Ishikawa (cell line): Measurements from ENCODE around the gene PRICKLE2.

Experiments used
- CEBPB ChIP-seq: IDR thresholded peaks from 2 replicates; pipeline ENCODE4 v1.6.1; 2012
- CREB1 ChIP-seq: IDR thresholded peaks from 2 replicates; pipeline ENCODE4 v1.6.1; 2012; ENCODE audit warnings: low read depth
- EGR1 ChIP-seq: IDR thresholded peaks from 2 replicates; pipeline ENCODE4 v1.6.1; 2012
- EP300 ChIP-seq: IDR thresholded peaks from 2 replicates; pipeline ENCODE4 v1.6.1; 2012; ENCODE audit warnings: borderline replicate concordance
- FOXM1 ChIP-seq: IDR thresholded peaks from 2 replicates; pipeline ENCODE4 v1.6.1; 2012; ENCODE audit warnings: low read depth, borderline replicate concordance
- NFIC ChIP-seq: IDR thresholded peaks from 2 replicates; pipeline ENCODE4 v1.6.1; 2012
- RAD21 ChIP-seq: IDR thresholded peaks from 2 replicates; pipeline ENCODE4 v1.6.1; 2012; ENCODE audit warnings: low read depth
- TAF1 ChIP-seq: IDR thresholded peaks from 2 replicates; pipeline ENCODE4 v1.6.1; 2012; ENCODE audit warnings: low read depth, mild to moderate bottlenecking
- TCF12 ChIP-seq: IDR thresholded peaks from 2 replicates; pipeline ENCODE4 v1.6.1; 2012; ENCODE audit warnings: low read depth
- TEAD4 ChIP-seq: IDR thresholded peaks from 2 replicates; pipeline ENCODE4 v1.6.1; 2012
- YY1 ChIP-seq: IDR thresholded peaks from 2 replicates; pipeline ENCODE4 v1.6.1; 2012; ENCODE audit warnings: low read depth
- ZBTB7A ChIP-seq: IDR thresholded peaks from 2 replicates; pipeline ENCODE4 v1.6.1; 2012; ENCODE audit warnings: low read depth
- TF ChIP-seq, protein P1 (sequence below): IDR thresholded peaks from 2 replicates; pipeline ENCODE4 v1.6.1; 2012
- TF ChIP-seq, protein P2 (sequence below): IDR thresholded peaks from 2 replicates; pipeline ENCODE4 v1.6.1; 2012
- TF ChIP-seq, protein P3 (sequence below): IDR thresholded peaks from 2 replicates; pipeline ENCODE4 v1.6.1; 2012; ENCODE audit warnings: low read depth, mild to moderate bottlenecking

The PRICKLE2 gene

DNA sequence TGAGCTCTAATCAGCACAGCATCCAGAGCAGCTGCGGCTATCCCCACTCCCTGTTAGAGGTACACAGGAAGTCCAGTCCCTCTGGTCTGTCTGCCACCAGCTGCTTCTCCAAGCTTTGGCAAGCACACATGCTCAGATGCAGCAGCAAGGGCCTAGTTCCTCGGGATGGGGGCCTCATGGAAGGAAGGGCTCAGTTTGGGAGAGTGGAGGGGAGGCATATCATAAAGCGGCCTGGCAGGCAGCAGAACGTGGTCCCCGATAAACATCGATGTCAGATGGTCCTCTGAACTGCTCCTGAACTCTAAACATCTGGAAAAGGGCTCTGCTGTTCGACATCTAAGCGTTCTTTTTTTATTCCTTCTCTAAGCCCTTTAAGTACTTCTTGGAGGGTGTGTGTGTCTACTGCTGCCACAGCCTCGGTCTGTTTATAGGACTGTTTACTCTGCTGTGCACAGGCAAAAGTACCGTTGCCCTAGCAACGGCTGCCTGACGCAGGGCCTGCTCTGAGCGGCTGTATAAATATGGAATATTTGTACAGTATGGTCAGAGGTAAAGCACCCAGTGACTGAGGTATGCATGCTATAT is 74.6 kb downstream of the PRICKLE2 start:
- TF ChIP-seq EGR1, result no peak
- no peak for TF ChIP-seq CEBPB
- TF ChIP-seq FOXM1, result no peak
- no peak for TF ChIP-seq TEAD4
- TF ChIP-seq, protein P1, sequence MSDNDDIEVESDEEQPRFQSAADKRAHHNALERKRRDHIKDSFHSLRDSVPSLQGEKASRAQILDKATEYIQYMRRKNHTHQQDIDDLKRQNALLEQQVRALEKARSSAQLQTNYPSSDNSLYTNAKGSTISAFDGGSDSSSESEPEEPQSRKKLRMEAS, result no peak
- no peak for TF ChIP-seq ZBTB7A
- TF ChIP-seq TAF1, result no peak
- TF ChIP-seq YY1, result no peak
- TF ChIP-seq TCF12, result no peak
- no peak for TF ChIP-seq CREB1
- TF ChIP-seq NFIC, result no peak
- TF ChIP-seq, protein P2, sequence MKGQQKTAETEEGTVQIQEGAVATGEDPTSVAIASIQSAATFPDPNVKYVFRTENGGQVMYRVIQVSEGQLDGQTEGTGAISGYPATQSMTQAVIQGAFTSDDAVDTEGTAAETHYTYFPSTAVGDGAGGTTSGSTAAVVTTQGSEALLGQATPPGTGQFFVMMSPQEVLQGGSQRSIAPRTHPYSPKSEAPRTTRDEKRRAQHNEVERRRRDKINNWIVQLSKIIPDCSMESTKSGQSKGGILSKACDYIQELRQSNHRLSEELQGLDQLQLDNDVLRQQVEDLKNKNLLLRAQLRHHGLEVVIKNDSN, result no peak
- TF ChIP-seq, protein P3, sequence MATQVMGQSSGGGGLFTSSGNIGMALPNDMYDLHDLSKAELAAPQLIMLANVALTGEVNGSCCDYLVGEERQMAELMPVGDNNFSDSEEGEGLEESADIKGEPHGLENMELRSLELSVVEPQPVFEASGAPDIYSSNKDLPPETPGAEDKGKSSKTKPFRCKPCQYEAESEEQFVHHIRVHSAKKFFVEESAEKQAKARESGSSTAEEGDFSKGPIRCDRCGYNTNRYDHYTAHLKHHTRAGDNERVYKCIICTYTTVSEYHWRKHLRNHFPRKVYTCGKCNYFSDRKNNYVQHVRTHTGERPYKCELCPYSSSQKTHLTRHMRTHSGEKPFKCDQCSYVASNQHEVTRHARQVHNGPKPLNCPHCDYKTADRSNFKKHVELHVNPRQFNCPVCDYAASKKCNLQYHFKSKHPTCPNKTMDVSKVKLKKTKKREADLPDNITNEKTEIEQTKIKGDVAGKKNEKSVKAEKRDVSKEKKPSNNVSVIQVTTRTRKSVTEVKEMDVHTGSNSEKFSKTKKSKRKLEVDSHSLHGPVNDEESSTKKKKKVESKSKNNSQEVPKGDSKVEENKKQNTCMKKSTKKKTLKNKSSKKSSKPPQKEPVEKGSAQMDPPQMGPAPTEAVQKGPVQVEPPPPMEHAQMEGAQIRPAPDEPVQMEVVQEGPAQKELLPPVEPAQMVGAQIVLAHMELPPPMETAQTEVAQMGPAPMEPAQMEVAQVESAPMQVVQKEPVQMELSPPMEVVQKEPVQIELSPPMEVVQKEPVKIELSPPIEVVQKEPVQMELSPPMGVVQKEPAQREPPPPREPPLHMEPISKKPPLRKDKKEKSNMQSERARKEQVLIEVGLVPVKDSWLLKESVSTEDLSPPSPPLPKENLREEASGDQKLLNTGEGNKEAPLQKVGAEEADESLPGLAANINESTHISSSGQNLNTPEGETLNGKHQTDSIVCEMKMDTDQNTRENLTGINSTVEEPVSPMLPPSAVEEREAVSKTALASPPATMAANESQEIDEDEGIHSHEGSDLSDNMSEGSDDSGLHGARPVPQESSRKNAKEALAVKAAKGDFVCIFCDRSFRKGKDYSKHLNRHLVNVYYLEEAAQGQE, result no peak
- no peak for TF ChIP-seq EP300
- TF ChIP-seq RAD21, result no peak

DNA sequence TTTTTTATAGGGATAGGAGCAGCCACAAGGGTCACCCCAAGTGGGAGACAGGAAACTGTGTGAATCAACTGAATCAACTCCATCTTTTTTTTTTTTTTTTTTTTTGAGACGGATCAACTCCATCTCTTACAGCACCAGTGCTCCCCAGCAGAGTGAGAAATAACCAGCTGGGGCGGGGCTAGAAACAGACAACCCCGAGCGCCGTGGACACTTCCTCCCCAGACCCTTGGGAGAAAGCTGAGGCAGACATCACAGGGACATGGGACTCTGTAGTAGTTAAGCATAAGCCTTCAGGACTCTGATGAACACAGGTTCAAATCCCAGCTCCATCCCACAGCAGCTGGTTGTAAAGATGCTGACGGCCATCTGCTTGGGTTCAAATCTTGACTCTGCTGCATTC is 75.4 kb downstream of the PRICKLE2 start:
- TF ChIP-seq EP300 (no peak), NFIC (no peak), CREB1 (no peak), RAD21 (no peak), EGR1 (no peak)
- TF ChIP-seq, protein P1, result no peak
- TF ChIP-seq, protein P3, result no peak

DNA sequence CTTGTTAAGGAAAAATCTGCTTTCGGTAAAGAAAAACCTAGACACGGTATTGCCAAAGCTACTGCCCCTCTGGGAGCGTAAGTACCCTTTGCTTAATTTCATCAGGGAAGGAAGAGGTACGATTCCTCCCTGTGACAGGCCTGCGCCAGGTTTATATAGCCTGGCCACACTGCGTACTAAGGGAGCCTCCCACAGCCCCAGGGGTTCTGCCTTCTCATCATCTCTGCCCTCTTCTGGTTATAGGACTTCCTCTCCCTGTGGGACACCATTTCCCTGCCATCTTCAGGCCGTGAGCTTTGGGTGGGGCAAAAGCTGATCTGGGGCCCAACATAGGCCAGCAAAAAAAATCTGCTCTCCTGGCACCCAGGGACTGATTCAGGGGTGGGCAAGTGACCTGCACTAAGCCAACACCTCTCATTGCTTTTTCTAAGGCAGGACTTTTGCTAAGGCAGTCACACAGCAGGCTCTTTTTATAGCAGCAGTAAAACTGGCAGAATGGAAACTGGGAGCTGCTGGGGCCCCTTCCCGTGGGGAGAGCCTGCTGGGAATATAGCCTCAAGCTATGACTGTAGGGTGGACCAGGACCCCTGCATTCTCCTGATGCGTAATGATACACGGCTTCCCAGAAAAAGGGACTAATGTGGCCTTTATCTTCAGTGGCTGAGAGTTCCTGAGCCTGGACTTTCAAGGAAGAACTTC is 76.2 kb downstream of the PRICKLE2 start:
- TF ChIP-seq CREB1 (no peak), ZBTB7A (no peak), TEAD4 (no peak), FOXM1 (no peak), EGR1 (no peak), NFIC (no peak), EP300 (no peak)
- TF ChIP-seq, protein P3, result no peak
- TF ChIP-seq, protein P2, result no peak

DNA sequence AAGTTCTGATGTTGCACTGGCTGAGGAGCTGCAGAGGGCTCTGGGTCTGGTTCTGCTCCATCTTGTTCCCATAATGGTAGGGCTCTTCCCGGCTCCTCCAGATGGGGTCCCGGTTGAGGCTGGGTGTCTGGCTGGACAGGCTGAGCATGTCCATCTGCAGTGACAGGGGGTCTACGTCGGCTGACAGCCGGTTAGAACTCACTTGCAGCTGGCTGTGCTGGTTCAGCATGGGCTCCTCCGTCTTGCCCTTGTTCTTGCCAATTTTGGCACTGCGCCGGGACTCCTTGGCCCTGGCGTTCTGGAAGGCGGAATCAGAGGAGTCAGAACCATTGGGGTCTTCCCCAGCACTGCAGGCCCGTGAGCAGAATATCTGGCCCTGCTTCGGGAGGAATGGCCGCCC is 78.1 kb downstream of the PRICKLE2 start:
- TF ChIP-seq NFIC (no peak), ZBTB7A (no peak)

DNA sequence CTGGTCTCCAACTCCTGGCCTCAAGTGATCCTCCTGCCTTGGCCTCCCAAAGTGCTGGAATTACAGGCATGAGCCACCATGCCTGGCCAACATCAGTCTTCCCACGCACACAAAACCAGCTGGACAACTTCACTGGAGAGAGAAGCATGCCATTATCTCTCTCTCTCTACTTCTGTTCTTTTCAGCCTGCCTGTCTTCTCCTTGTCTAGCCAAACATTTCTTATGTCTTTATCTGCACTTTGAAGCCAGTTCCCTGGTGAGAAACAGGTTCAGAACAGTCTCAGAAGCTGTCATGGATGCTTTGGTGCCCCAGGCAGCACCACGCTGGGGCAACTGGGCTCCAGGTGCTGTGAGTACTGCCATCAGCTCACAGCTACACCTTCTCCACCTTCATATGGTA is 79.8 kb downstream of the PRICKLE2 start:
- TF ChIP-seq, protein P1, result no peak
- TF ChIP-seq EP300 (no peak), NFIC (no peak), RAD21 (no peak), FOXM1 (no peak), YY1 (no peak)
